ENCODE measurements around the gene ZFAND2A.

GRCh38 chr7:1163121-1163520 is 3.1 kb upstream of the ZFAND2A start:
- TF ChIP-seq POLR2A (IDR thresholded peaks at IDR 0.05) (no peak), CTCF (IDR thresholded peaks at IDR 0.05) (no peak)

Measured in right lobe of liver (tissue), 4 donors.